ENCODE results near the gene TNNC2. TPM values are rescaled to one million over a fixed set of nuclear protein-coding genes. Genes with fewer than 3 reads are reported as not detected.

TNNC2 gene
- total RNA-seq, 1 donor from 2014 or later: 0.52 TPM

DNA sequence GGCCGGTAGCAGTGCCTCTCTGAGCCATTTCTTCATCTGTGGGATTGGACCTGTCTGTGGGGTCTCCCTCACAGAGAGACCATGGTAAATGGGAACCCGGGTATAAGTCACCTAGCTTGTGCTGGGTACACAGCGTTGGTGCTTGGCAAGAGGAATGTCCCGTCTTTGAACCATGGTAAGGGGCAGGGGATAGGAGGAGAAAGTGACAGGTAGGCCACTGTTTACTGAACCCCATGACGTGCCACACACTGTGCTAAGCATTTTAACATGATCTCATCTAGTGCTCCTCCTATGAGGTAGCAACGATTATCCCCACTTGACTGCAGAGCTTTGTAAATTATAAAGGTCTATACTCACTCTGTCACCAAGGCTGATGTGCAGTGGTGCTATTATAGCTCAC is 600 bp upstream of the TNNC2 start:
- H3K9me3 Mint-ChIP-seq (ENCODE audit: low read depth): no peaks in the 10 kb centered on the region
- DNase-seq (ENCODE audit: low spot score): no peak
- no peaks in the 10 kb centered on the region for H3K36me3 Mint-ChIP-seq (ENCODE audit: low read depth)
- TF ChIP-seq, protein P1, sequence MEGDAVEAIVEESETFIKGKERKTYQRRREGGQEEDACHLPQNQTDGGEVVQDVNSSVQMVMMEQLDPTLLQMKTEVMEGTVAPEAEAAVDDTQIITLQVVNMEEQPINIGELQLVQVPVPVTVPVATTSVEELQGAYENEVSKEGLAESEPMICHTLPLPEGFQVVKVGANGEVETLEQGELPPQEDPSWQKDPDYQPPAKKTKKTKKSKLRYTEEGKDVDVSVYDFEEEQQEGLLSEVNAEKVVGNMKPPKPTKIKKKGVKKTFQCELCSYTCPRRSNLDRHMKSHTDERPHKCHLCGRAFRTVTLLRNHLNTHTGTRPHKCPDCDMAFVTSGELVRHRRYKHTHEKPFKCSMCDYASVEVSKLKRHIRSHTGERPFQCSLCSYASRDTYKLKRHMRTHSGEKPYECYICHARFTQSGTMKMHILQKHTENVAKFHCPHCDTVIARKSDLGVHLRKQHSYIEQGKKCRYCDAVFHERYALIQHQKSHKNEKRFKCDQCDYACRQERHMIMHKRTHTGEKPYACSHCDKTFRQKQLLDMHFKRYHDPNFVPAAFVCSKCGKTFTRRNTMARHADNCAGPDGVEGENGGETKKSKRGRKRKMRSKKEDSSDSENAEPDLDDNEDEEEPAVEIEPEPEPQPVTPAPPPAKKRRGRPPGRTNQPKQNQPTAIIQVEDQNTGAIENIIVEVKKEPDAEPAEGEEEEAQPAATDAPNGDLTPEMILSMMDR (IDR thresholded peaks at IDR 0.05): no peak
- no peak overlapping the region for H3K4me3 Mint-ChIP-seq (ENCODE audit: unreplicated experiment)
- peaks cover 45% of the 10 kb centered on the region for H3K4me1 Mint-ChIP-seq (ENCODE audit: low read depth)
- H3K27me3 Mint-ChIP-seq (ENCODE audit: low read depth): peaks cover 4% of the 10 kb centered on the region
- peak overlapping the region; percentile 94 for H3K27ac Mint-ChIP-seq (ENCODE audit: unreplicated experiment)

- no peak overlapping the region for H3K4me3 Mint-ChIP-seq (ENCODE audit: unreplicated experiment)
- peaks cover 4% of the 10 kb centered on the region for H3K27me3 Mint-ChIP-seq (ENCODE audit: low read depth)
- no peak for DNase-seq (ENCODE audit: low spot score)
- peaks cover 45% of the 10 kb centered on the region for H3K4me1 Mint-ChIP-seq (ENCODE audit: low read depth)
- TF ChIP-seq, protein P1 (IDR thresholded peaks at IDR 0.05): no peak
- no peaks in the 10 kb centered on the region for H3K9me3 Mint-ChIP-seq (ENCODE audit: low read depth)
- H3K36me3 Mint-ChIP-seq (ENCODE audit: low read depth): no peaks in the 10 kb centered on the region
- H3K27ac Mint-ChIP-seq (ENCODE audit: unreplicated experiment): peak overlapping the region; percentile 79
These were observed 612 bp downstream of the TNNC2 start for GRCh38 chr20:45826381-45827019.

DNA sequence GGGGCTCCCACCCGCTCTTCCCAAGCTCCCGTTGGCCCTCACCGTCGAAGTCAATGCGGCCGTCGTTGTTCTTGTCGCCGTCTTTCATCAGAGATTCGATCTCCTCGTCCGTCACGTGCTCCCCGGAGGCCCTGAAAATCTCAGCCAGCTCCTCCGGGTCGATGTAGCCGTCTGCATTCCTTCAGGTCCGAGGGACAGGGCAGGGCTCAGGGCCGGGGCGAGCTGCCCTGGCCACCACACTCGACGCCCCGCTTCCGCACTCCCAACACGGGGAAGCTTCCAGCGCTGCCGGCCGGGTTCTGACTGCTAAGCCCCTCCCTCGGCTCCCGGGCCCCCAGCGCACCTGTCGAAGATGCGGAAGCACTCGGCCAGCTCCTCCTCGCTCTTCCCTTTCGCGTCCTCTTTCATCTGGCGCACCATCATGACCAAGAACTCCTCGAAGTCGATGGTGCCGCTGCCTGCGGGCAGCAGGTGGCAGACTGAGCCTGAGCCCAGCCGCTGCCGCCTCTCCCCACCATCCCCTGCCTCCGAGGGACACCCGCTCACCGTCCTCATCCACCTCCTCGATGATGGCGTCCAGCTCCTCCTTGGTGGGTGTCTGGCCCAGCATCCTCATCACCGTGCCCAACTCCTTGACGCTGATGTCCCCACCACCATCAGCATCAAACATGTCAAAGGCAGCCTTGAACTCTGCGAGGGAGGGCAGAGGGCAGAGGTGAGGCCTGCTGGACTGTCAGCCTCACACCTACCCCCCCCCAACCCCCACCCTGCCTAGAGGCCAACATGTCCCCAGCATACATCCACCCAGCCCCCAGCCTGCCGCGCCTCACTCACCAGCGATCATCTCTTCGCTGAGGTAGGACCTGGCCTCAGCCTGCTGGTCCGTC is 2.9 kb downstream of the TNNC2 start:
- Mint-ChIP-seq H3K27ac (ENCODE audit: unreplicated experiment) (no peak overlapping the region), H3K4me1 (ENCODE audit: low read depth) (peaks cover 42% of the 10 kb centered on the region), H3K36me3 (ENCODE audit: low read depth) (no peaks in the 10 kb centered on the region), H3K4me3 (ENCODE audit: unreplicated experiment) (no peak overlapping the region), H3K9me3 (ENCODE audit: low read depth) (no peaks in the 10 kb centered on the region), H3K27me3 (ENCODE audit: low read depth) (peaks cover 4% of the 10 kb centered on the region)
- TF ChIP-seq, protein P1 (IDR thresholded peaks at IDR 0.05): peak; percentile 66
- no peak for DNase-seq (ENCODE audit: low spot score)

GRCh38 chr20:45822857-45823256 is 4.3 kb downstream of the TNNC2 start:
- TF ChIP-seq, protein P1 (IDR thresholded peaks at IDR 0.05): no peak
- DNase-seq (ENCODE audit: low spot score): no peak
- H3K4me3 Mint-ChIP-seq (ENCODE audit: unreplicated experiment): no peak overlapping the region

GRCh38 chr20:45821947-45822346 is 5.2 kb downstream of the TNNC2 start:
- no peak overlapping the region for H3K27ac Mint-ChIP-seq (ENCODE audit: unreplicated experiment)
- TF ChIP-seq, protein P1 (IDR thresholded peaks at IDR 0.05): no peak
- H3K4me1 Mint-ChIP-seq (ENCODE audit: low read depth): peaks cover 37% of the 10 kb centered on the region
- no peak overlapping the region for H3K4me3 Mint-ChIP-seq (ENCODE audit: unreplicated experiment)
- H3K9me3 Mint-ChIP-seq (ENCODE audit: low read depth): no peaks in the 10 kb centered on the region
- peaks cover 4% of the 10 kb centered on the region for H3K27me3 Mint-ChIP-seq (ENCODE audit: low read depth)
- no peaks in the 10 kb centered on the region for H3K36me3 Mint-ChIP-seq (ENCODE audit: low read depth)
- no peak for DNase-seq (ENCODE audit: low spot score)

More at GRCh38 chr20:45822857-45823256, 4.3 kb downstream of the TNNC2 start:
- Mint-ChIP-seq H3K27ac (ENCODE audit: unreplicated experiment) (no peak overlapping the region), H3K27me3 (ENCODE audit: low read depth) (peaks cover 4% of the 10 kb centered on the region), H3K4me1 (ENCODE audit: low read depth) (peaks cover 38% of the 10 kb centered on the region), H3K9me3 (ENCODE audit: low read depth) (no peaks in the 10 kb centered on the region), H3K36me3 (ENCODE audit: low read depth) (no peaks in the 10 kb centered on the region)

Data from chondrocyte (in vitro differentiated cells).